Ureter (tissue), 1 donor: ENCODE measurements around the gene DNMT3A. TPM values are rescaled to one million over a fixed set of nuclear protein-coding genes. Genes with fewer than 3 reads are reported as not detected.
A peak's percentile ranks its signal among the peaks of the same experiment; 100 is the strongest.

Source experiments
- DNase-seq: peaks from one replicate; pipeline ENCODE4 v3.0.0-alpha.2; 2020; ENCODE audit warnings: low spot score
- total RNA-seq: library from RNA; stranded (reverse); gene quantifications from one replicate; pipeline ENCODE4 v1.2.4, GENCODE V29; 2023
- donor health status: DM: yes; HTN: yes; CAD: no.

DNMT3A gene
- total RNA-seq, 1 donor from 2014 or later, result 40.1 TPM

DNA sequence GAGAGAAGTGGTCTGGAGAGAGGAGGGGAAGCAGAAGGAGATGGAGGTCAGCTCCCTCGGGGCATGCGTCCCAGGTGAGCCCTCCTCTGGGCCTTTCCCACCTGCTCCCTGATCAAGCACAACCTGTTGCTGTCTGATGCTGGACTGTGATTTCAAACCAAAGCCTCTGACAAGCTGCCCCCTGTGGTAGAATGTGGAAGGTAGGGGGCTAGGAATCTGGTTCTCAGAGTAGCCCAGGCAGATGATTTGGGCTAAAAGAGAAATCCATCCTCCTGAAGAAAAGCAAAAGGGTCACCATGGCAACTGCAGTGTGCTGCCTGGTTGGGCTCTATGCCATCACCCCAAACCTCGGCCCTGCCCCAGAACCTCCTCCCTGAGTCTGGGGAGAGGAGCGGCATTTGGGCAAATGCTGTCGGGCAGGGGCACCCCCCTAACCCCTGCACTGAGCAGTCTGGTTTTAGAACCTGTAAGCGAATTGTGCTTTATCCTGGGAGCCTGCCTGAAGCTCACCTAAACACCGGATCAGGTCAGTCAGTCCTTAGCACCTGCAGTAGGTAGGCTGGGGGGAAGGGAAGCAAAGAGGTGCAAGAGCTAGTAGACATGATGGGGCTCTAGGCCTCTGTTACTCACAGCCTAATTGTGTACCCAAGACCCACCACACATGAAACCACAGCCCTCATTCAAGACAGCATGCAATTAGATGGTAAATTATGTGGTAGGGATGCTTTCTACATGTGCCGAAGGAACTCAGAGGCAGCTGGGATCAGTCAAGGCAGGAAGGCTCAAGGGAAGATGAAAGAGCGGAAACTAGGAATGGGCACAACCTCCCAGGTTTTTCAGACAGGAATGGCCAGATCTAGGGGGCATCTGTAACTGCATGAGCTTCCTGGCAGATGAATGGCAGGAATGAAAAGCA, 83.5 kb downstream of the DNMT3A start:
- no peak for DNase-seq

DNA sequence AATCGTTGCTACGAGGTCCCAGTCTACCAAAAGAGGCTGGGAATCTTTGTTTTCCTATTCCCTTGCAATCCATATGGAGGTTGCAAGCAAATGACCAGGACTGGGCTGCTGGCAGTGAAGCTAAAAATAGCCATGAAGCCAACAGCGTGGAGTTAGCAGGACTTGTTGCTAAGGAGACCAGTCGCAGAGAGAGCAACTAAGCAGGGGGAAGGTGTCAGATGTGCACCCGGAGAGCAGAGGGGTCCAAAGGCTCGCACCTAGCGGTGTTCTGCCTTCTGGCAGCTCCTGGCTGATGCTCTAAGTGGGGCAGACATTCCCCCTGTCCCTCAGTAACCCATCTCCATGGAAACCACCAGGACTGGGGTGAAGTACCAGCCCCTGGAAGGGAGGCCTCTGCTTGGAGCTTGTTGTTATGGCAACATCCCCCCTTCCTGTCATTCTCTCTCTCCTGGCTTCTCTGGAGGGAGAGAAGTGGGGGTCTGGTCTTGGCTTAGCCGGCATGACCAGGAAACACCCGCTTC, 84.6 kb downstream of the DNMT3A start:
- no peak for DNase-seq

DNA sequence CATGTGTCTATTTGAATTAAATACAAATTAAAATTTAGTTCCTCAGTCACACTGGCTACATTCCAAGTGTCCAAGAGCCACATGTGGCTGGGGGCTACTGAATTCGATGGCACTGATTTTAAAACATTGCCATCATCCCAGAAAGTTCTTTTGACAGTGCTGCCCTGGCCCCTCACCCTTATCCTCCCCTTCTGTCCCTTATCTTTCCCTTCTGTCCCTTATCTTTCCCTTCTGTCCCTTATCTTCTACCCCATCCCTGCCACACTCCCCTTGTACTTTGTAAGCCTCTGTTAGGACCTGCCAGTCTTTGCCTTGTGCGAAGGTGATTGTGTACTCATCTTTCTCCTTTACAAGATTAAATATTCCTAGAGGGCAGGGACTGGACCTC, 85.2 kb downstream of the DNMT3A start:
- no peak for DNase-seq

DNA sequence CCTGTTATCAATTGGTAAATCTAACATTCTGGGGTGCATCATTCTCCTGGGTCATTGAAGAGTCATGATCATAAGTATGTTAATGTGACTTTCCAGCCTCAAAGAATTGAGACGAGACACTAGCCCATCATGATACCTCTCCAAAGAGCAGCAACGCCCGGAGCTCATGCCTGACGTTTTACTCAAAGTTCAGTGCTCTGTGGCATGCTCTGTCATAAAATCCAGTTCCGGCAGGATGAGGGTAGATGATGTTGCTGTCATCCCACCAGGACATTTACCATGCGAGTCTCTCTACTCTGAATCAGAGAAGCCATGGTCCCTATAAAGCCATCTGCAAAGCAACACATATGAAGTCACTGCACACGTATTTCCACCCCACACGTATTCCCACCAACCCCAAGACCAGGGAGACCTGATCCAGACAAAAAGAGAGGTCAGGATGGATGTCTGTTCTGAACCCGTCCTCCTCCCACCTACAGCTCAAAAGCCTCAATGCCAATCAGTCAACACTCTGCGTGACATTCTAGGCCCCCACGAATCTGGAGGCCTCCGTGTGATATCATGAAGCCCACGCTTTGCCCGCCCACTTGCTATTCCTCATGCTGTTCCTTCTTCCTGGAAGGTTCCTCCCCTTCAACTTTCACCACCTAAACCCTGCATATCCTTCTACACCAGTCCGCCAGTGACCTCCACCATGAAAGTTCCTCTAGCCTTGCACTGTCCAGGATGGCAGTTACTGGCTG, 85.8 kb downstream of the DNMT3A start:
- DNase-seq, result no peak

DNA sequence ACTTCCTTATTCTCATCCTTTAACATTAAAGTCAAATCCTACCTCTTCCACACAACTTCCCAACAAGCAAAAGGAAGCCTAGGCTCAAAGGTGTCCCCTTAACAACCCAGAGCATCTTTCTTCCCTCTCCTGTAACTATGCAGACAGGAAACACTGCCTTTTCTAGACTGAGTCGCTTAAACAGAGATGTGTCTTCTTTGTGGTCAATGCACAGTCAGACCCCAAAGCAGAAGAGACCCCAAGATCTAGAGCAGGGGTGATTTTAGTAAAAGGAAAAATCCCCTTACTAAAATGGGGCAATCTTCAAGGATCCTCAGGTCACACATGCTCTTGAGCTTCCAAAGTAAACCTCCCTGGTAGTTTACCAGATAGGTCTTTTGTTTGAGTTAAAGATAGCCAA, 86.8 kb downstream of the DNMT3A start:
- no peak for DNase-seq

DNA sequence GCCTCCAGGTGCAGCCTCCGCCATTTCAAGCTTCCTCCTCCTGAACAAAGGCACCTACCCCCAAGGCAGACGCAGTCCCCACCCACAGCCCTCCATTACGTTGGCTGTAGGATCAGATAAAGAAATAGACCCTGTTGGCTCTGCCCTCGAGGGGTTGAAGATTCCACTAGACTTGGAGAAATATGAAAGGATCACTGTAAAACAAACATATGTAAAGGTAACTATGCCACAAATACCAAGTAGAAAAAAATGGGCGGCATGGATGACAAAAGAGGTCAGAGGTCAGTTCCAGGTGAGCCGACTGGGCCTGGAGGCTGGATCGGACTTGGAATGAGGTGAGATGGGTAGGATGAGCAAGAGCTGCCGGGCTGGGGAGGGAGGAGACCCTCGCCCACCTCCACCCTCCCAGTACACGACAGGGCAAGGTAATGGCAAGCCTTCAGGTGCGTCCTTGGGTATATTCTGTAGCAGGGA, 88.5 kb downstream of the DNMT3A start:
- DNase-seq, result no peak

DNA sequence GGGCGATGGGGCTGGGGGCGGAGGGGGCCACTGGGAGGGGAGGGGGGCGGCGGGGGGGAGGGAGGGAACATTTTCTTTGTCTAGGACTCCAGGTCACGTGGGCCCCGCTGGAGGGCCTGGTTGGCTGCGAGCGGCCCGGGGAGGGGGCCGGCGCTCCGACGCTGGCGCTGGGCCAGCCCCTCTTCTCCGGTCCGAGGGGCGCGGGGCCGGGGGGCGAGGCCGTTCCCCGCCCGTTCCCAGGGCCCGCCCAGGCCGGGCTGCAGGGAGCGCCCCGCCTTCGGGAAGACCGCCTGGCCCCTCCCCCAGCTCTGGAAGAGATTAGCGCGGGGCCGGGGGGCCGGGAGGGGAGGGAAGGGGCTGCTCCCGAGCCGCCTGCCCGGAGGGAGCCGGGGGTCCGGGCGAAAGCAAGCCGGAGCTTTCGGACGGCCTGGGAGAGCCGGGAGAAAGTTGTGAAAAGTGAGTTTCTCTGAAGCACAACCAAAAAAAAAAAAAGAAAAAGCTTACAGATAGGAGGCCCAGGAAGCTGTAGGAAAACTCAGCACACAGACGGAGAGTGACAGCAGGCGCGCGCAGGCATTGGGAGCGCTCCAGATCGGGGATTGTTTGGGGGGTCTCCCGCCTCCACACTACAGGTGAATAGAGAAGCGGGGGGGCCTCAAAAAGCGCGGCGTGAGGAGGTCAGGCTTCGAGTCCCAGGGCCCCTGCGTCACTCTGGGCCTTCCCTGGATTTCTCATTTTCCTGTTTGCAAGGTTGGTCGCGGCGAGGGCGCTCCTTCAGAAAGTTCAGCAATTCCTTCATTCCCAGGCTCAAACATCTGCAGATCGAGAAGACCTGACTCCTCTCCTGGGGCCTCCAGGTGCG, 89.2 kb downstream of the DNMT3A start:
- DNase-seq, result peak; percentile 69

DNA sequence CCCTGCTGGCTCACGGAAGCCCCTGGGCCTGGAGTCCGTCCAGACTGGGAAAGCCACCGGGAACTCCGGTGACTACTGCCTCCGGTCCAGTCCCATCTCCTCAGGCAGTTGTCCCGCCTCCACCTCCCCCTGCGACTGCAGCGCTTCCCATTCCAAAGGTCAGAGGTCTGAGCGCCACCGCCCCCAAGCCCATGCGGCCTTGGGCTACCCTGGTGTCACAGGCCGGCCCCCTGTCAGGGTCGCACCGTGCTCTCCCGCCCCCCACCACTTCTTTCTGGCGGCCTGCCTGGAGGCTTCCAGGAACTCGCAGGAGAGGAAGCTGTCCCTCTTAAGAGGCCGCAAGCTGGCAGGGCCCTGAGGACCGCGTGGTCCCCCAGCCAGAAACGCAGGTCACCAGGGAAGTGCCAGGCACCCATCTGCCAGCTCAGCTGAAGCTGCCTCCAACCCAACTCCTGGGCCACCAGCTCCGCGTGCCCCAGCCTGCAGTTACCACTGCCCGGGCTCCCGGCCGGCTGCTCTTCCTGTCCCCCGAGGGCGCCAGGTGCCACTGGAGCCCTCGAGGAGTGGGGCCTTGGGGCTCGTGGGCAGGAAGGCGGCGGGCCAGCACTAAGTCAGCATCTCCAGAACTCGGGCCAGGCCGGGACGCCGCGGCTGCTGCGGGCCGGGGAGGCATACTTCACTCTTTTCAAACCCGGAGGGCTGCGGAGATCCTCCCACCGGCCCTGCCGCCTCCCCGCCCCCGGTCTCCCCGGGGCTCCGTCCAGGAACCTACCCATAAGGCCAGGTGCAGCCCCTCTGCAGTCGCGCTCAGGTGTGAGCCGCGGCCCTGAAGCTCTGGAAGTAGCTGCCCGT, 90.1 kb downstream of the DNMT3A start:
- peak; percentile 61 for DNase-seq

DNA sequence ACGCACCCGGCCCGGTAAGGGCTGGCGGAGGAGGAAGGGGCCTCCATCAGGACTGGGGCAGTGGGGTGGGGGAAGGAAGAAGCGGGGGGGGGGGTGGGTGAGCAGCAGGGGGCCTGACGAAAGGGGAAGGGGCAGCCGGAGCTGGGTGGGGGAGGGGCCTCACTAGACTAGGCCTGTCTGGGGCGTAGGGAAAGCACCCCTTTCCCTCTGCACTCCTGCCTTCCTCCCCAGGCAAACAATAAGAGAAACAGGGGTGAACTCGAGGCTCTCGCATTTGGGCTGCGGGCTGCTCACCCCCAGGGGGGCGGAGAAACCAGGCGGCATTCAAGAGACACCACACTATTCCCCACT, 90.7 kb downstream of the DNMT3A start:
- DNase-seq, result no peak

DNA sequence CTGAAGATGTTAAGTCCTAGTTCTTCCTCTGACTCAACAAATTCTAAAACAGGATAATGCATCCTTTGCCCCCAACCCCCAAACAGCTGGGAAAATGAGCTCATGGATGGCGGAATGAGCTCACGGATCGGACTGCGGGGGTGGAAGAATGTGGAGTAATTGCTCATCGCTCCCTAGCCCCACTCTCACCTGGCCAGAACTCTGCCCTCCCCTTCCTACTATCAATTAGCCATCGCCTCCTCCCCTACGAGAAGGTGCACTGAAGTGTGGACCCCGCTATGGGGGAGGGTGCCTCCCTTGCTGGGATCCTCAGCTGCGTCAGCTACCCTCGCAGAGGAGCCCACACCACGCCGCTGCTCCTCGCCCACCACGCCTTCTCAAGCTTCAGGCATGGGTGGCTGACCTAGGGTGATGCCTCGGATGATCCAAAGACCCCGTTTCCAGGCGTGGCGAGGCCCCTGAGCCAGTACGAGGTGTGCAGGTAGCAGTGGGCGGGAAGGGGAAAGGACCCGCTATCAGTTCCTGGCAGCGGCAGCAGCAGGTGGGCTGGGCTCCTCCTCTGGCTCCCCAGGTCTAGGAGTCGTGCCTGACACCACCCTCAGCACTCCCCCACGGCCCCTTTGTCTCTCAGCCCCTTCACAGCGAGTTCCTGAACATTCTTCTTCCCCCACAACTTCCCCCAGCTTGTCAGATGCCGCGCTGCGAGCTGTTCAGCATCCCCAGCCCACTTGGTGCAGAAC, 91.2 kb downstream of the DNMT3A start:
- DNase-seq, result no peak

DNA sequence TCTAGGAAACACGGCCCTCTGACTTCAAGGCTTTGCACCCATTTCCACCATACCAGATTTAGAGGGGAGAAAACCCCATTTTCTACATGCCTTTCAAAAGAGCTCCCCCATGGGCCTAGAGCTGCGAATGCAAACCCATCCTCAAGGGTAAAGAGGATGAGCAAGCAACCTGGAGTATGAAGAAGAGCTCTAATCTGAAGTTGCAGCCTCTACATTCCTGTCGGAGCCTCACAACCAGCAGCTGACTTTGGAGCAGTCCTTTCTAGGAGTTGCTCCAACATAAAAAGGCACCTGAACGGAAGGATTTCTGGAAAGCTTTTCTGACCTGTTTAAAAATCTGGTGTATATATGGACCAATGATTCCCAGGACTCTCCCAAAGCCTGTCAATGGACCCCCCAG, 91.9 kb downstream of the DNMT3A start:
- no peak for DNase-seq

DNA sequence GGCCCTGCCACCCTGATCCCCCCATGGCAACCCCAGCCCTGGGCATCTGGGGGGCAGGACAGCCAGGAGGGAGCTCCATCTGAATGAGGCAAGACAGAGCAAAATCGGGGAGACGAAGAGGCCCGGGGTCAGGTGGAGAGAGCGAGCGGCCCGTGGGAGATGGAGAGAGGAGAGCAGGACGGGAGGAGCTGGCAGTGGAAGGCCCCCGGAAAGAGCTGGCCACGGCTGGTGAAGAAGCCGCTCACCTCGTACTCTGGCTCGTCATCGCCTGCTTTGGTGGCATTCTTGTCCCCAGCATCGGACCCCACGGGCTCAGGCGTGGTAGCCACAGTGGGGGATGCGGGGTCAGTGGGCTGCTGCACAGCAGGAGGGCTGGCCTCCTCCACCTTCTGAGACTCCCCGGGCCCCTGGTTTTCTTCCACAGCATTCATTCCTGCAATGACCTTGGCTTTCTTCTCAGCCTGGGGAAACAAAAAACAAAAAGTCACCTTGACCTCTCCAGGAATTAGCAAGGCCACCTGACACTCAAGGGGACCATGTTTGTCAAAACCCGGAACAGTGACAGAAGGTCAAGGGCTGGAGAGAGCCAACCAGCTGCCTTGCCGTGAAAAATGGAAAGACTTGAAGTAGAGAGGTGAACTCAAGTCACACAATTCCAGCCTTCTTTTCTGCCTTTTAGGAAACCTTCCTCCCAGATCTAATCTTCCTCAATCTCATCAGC, 93.8 kb downstream of the DNMT3A start:
- no peak for DNase-seq

DNA sequence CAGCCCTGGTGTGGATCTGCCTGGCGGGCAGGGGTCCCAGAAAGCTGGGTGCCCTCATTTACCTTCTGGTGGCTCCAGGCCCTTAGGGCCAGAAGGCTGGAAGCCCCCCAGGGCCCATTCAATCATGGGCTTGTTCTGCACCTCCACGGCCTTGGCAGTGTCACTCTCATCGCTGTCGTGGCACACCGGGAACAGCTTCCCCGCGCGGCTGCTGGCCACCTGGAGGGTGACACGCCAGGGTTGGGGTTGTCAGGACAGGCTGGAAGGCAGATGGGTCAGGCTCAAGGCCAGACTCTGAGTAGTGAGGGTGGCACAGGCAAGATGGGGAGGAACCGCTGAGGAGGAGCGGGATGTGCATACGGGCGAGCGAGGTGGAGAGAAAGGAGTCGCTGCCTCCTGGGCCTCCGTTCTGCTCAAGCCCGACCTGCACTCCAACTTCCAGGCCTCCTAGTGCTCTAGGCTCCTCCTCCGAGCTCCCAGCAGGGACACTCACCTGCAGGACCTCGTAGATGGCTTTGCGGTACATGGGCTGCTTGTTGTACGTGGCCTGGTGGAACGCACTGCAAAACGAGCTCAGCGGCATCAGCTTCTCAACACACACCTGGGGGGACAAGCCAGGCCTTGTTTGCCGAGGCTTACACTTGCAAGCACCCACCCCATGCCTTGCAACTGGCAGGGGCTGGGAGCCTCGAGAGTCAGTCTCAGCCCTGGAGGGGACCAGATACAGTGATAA, 95.0 kb downstream of the DNMT3A start:
- DNase-seq, result no peak

DNA sequence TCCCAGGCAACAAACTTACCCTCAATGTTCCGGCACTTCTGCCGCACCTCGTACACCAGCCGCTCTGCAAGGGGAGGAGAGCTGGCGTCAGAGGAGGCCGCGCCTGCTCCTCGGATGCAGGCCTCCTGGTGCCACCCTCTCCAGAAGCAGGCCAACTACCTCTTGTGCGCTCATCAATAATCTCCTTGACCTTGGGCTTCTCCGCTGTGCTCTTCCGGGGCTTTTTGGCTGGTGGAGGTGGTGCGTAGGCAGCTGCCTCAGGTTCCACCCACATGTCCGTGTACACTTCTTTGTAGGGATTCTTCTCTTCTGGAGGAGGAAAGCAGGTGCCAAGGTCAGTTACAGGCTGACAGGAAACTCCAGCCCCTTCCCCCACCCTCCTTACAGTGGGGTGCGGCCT, 95.7 kb downstream of the DNMT3A start:
- no peak for DNase-seq

DNA sequence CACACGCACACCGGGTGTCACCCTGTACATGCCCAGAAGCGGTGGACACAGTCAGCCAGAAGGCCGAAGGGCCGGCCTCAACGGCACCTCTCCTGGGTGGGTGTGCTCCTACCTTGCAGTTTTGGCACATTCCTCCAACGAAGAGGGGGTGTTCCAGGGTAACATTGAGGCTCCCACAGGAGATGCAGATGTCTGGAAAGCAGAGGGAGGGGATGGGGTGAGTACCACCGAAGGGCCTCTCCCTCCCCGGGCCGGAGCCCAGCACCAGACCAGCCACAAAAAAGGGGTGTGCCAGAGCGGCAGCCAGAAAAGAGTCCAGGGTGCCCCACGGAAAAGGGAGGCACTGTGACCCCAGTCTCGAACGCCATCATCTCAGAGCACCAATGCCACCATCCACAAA, 96.6 kb downstream of the DNMT3A start:
- DNase-seq, result no peak

DNA sequence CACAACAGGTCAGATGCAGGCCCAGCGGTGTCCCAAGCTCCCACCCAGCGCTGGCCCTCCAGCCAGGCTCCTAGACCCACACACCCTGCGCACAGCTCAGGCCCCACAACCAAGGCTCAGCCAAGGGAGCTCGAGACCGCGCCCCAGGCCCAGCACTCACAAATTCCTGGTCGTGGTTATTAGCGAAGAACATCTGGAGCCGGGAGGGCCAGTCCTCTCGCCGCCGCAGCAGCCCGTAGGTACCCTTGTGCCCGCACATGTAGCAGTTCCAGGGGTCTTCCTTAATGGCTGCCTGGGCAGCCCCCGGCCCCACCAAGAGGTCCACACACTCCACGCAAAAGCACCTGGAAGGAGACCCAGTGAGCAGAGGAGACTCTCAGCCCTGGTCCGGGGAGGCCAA, 97.7 kb downstream of the DNMT3A start:
- DNase-seq, result no peak

DNA sequence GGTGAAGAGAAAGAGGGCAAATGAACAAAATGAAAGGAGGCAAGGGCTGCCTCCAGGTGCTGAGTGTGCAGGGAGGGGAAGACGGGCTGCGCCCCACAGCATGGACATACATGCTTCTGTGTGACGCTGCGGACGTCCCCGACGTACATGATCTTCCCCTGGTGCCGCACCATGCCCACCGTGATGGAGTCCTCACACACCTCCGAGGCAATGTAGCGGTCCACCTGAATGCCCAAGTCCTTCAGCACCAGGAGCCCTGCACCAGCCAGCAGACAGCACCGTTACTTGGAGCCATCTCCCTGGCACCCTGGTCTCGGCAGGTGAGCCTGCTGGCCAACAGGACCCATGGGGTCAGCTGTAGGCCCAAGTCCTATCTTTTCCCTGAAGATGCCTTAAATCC, 100.3 kb downstream of the DNMT3A start:
- no peak for DNase-seq

DNA sequence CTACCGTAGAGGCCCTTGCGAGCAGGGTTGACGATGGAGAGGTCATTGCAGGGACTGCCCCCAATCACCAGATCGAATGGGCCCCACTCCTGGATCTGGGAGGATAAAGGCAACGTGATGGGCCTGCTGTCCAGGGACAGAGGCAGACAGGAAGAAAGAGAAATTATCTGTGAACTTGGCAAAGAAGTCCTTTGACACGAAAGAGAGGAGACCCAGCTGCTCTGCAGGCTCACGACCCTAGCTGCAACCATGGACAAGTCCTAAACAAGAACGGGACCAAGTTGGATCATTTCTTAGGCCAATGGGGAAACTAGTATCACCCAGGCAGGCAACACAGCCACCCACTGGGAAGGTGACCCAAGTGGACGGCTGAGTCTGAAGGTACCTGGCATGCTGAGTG, 101.1 kb downstream of the DNMT3A start:
- DNase-seq, result no peak

DNA sequence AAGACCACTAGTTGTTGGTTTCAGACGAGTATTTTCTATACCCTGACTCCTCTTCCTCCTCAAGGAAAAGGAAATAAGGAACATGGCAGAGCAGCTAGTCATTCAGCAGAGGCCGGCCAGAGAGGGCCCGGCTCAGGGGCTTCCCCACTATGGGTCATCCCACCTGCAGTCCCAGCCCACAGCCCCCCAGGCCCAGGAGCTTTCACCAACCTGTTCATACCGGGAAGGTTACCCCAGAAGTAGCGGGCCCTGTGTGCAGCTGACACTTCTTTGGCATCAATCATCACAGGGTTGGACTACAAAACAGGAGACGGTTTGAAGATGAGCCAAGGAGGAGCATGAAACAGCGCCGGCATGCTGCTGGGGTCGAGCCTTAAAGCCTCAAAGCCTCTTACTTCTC, 102.8 kb downstream of the DNMT3A start:
- no peak for DNase-seq
